Effector CD4-positive, alpha-beta T cell (primary cell): ENCODE results near the gene LENG1.
"Not testable (repeated sequence)": the region's sequence is repeated elsewhere in the genome, so short reads cannot be mapped to it uniquely, and the experiment has no call there.

ENCODE experiments used
- DNase-seq: peaks from one replicate; pipeline ENCODE4 v3.0.0-alpha.2; 2020
- total RNA-seq: gene quantifications from one replicate; lab custom pipeline; 2026; lab: John Stamatoyannopoulos, UW

The LENG1 gene
- 22.5 reads per million, percentile 49 among the genes with 10 or more reads in this experiment for total RNA-seq

GRCh38 chr19:54159352-54160181, at the start of gene LENG1:
TSS of gene LENG1 (minus strand) at chr19:54159721. CDS start at chr19:54159695, 26 bp downstream.
- peak; percentile 99 for DNase-seq

GRCh38 chr19:54208784-54209057, 49.2 kb upstream of the LENG1 start:
- no peak for DNase-seq

GRCh38 chr19:54207983-54208783, 48.7 kb upstream of the LENG1 start:
- no peak for DNase-seq

GRCh38 chr19:54207676-54207982, 48.1 kb upstream of the LENG1 start:
- DNase-seq: no peak

- DNase-seq: not testable (repeated sequence)
Observed at GRCh38 chr19:54207193-54207592, 47.7 kb upstream of the LENG1 start.

- DNase-seq: no peak
Observed at GRCh38 chr19:54206831-54207177, 47.3 kb upstream of the LENG1 start.

- DNase-seq: no peak
Observed at GRCh38 chr19:54206030-54206830, 46.7 kb upstream of the LENG1 start.

- no peak for DNase-seq
Observed at GRCh38 chr19:54204767-54205468, 45.4 kb upstream of the LENG1 start.

- no peak for DNase-seq
Observed at GRCh38 chr19:54203151-54203611, 43.7 kb upstream of the LENG1 start.

- no peak for DNase-seq
Observed at GRCh38 chr19:54201980-54202379, 42.5 kb upstream of the LENG1 start.

- DNase-seq: no peak
Observed at GRCh38 chr19:54201172-54201701, 41.7 kb upstream of the LENG1 start.

- no peak for DNase-seq
Observed at GRCh38 chr19:54199401-54199800, 39.9 kb upstream of the LENG1 start.

GRCh38 chr19:54197121-54197520, 37.6 kb upstream of the LENG1 start:
- no peak for DNase-seq

GRCh38 chr19:54196536-54196935, 37.0 kb upstream of the LENG1 start:
- DNase-seq: no peak

- DNase-seq: not testable (repeated sequence)
Observed at GRCh38 chr19:54194463-54194862, 34.9 kb upstream of the LENG1 start.

GRCh38 chr19:54193011-54193410, 33.5 kb upstream of the LENG1 start:
- no peak for DNase-seq

- DNase-seq: no peak
Observed at GRCh38 chr19:54191811-54192453, 32.4 kb upstream of the LENG1 start.

- DNase-seq: peak; percentile 82
Observed at GRCh38 chr19:54191011-54191810, 31.7 kb upstream of the LENG1 start, which contains the start of gene TSEN34. TSS of gene TSEN34 (plus strand) at chr19:54191308. CDS start at chr19:54191365, 57 bp downstream.

- DNase-seq: peak; percentile 100
Observed at GRCh38 chr19:54190503-54191010, 31.0 kb upstream of the LENG1 start.

GRCh38 chr19:54189735-54190502, 30.4 kb upstream of the LENG1 start:
- peak; percentile 100 for DNase-seq
